AG09319 (cell line): ENCODE data around the gene ST6GALNAC2.
"Not testable (repeated sequence)": the region's sequence is repeated elsewhere in the genome, so short reads cannot be mapped to it uniquely, and the experiment has no call there.

Experiments
- DNase-seq: peaks from one replicate; pipeline ENCODE4 v3.0.0-alpha.2; 2010; ENCODE audit warnings: low read depth; ENCODE audit errors: extremely low read depth
- CTCF ChIP-seq: IDR thresholded peaks from 2 replicates; pipeline ENCODE4 v1.5.1; 2011; ENCODE audit warnings: low read depth, mild to moderate bottlenecking, inconsistent platforms, low read length, moderate library complexity

Gene ST6GALNAC2

GRCh38 chr17:76567634-76568432, 17.8 kb downstream of the ST6GALNAC2 start:
- TF ChIP-seq CTCF = no peak
- no peak for DNase-seq

- DNase-seq = no peak
- no peak for TF ChIP-seq CTCF
Measured at GRCh38 chr17:76566988-76567431, 18.6 kb downstream of the ST6GALNAC2 start.

GRCh38 chr17:76566613-76566943, 19.1 kb downstream of the ST6GALNAC2 start:
- TF ChIP-seq CTCF = no peak
- DNase-seq = no peak

- DNase-seq = no peak
- no peak for TF ChIP-seq CTCF
Measured at GRCh38 chr17:76565728-76566612, 19.7 kb downstream of the ST6GALNAC2 start.

GRCh38 chr17:76564991-76565727, 20.5 kb downstream of the ST6GALNAC2 start:
- DNase-seq = not testable (repeated sequence)

- not testable (repeated sequence) for DNase-seq
Measured at GRCh38 chr17:76563359-76563758, 22.3 kb downstream of the ST6GALNAC2 start.

GRCh38 chr17:76562734-76563148, 22.9 kb downstream of the ST6GALNAC2 start:
- no peak for TF ChIP-seq CTCF
- DNase-seq = no peak

GRCh38 chr17:76561799-76562268, 23.8 kb downstream of the ST6GALNAC2 start:
- DNase-seq = no peak
- no peak for TF ChIP-seq CTCF
